22Rv1 (cell line): Measurements from ENCODE around the gene FGFBP1.

Experiments
- ZFX ChIP-seq: fragments of 450-650 bp; IDR thresholded peaks from 2 replicates; pipeline ENCODE4 v1.6.1; 2017; ENCODE audit warnings: antibody characterized with exemption, borderline replicate concordance
- TF ChIP-seq, protein P1 (sequence below): fragments of 450-650 bp; IDR thresholded peaks from 2 replicates; pipeline ENCODE4 v1.5.1; 2017; ENCODE audit warnings: mild to moderate bottlenecking

- TF ChIP-seq, protein P1, sequence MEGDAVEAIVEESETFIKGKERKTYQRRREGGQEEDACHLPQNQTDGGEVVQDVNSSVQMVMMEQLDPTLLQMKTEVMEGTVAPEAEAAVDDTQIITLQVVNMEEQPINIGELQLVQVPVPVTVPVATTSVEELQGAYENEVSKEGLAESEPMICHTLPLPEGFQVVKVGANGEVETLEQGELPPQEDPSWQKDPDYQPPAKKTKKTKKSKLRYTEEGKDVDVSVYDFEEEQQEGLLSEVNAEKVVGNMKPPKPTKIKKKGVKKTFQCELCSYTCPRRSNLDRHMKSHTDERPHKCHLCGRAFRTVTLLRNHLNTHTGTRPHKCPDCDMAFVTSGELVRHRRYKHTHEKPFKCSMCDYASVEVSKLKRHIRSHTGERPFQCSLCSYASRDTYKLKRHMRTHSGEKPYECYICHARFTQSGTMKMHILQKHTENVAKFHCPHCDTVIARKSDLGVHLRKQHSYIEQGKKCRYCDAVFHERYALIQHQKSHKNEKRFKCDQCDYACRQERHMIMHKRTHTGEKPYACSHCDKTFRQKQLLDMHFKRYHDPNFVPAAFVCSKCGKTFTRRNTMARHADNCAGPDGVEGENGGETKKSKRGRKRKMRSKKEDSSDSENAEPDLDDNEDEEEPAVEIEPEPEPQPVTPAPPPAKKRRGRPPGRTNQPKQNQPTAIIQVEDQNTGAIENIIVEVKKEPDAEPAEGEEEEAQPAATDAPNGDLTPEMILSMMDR = no peak
- TF ChIP-seq ZFX = no peak
These were observed 9.1 kb upstream of the FGFBP1 start for GRCh38 chr4:15947684-15948083.
